Neural cell (in vitro differentiated cells): ENCODE data around the gene COL18A1. TPM values are rescaled to one million over a fixed set of nuclear protein-coding genes. Genes with fewer than 3 reads are reported as not detected.
A peak's percentile ranks its signal among the peaks of the same experiment; 100 is the strongest.

Source experiments
- H2AFZ ChIP-seq: fragments of 200-600, 300-800 bp; sonication (generic), shearing (Covaris generic); 2 replicates; pipeline ENCODE4 v1.6.0; 2014; ENCODE audit warnings: low read depth, mild to moderate bottlenecking, antibody characterized with exemption, low read length, moderate library complexity
- H3F3A ChIP-seq: fragments of 200-600 bp; shearing (Covaris generic); 2 replicates; pipeline ENCODE4 v1.6.1; 2016; ENCODE audit warnings: mild to moderate bottlenecking, moderate library complexity, mixed read lengths, antibody characterized with exemption, low read length; ENCODE audit not compliant: insufficient read depth, poor library complexity, severe bottlenecking
- H3K27ac ChIP-seq: fragments of 200-600, 300-800 bp; sonication (generic), shearing (Covaris generic); 2 replicates; pipeline ENCODE4 v1.5.1; 2014; ENCODE audit warnings: mild to moderate bottlenecking, low read length, moderate library complexity
- H3K27me3 ChIP-seq: fragments of 300-800, 200-600 bp; sonication (generic), shearing (Covaris generic); 2 replicates; pipeline ENCODE4 v1.6.0; 2014; ENCODE audit warnings: mild to moderate bottlenecking, low read depth, low read length, moderate library complexity; ENCODE audit not compliant: insufficient read depth
- H3K36me3 ChIP-seq: fragments of 300-800, 200-600 bp; sonication (generic), shearing (Covaris generic); 2 replicates; pipeline ENCODE4 v1.5.1; 2014; ENCODE audit warnings: mild to moderate bottlenecking, antibody characterized with exemption, low read length, moderate library complexity; ENCODE audit not compliant: insufficient read depth
- H3K4me2 ChIP-seq: fragments of 300-800, 200-600 bp; sonication (generic), shearing (Covaris generic); 2 replicates; pipeline ENCODE4 v1.6.0; 2014; ENCODE audit warnings: mild to moderate bottlenecking, low read length
- H3K4me3 ChIP-seq: fragments of 300-800, 200-600 bp; sonication (generic), shearing (Covaris generic); 2 replicates; pipeline ENCODE4 v1.5.1; 2014; ENCODE audit warnings: mild to moderate bottlenecking, low read length, moderate library complexity
- H3K79me2 ChIP-seq: fragments of 200-600 bp; shearing (Covaris generic); replicated peaks from 2 replicates; pipeline ENCODE4 v1.6.0; 2014; ENCODE audit warnings: mild to moderate bottlenecking, low read length, moderate library complexity; ENCODE audit not compliant: insufficient read depth
- H3K9ac ChIP-seq: fragments of 300-800, 200-600 bp; sonication (generic), shearing (Covaris generic); 2 replicates; pipeline ENCODE4 v1.6.1; 2016; ENCODE audit warnings: mild to moderate bottlenecking, low read length, mixed read lengths
- H3K9me2 ChIP-seq: fragments of 200-600 bp; shearing (Covaris generic); 2 replicates; pipeline ENCODE4 v1.6.1; 2016; ENCODE audit warnings: mild to moderate bottlenecking, low read length, mixed read lengths; ENCODE audit not compliant: insufficient read depth
- H3K9me3 ChIP-seq: fragments of 200-600, 300-800 bp; sonication (generic), shearing (Covaris generic); 2 replicates; pipeline ENCODE4 v1.6.1; 2016; ENCODE audit warnings: mild to moderate bottlenecking, mixed run types, low read length, moderate library complexity, mixed read lengths
- H4K20me1 ChIP-seq: fragments of 200-600 bp; shearing (Covaris generic); 2 replicates; pipeline ENCODE4 v1.6.1; 2016; ENCODE audit warnings: mild to moderate bottlenecking, mixed run types; ENCODE audit not compliant: insufficient read depth
- EP300 ChIP-seq: fragments of 450-650 bp; conservative IDR thresholded peaks from 2 replicates; pipeline ENCODE4 v1.6.1; 2014; ENCODE audit warnings: antibody characterized with exemption, mild to moderate bottlenecking, moderate library complexity; ENCODE audit not compliant: poor library complexity, severe bottlenecking
- EZH2 ChIP-seq: fragments of 200-600, 300-800 bp; shearing (Covaris generic), sonication (generic); IDR thresholded peaks from 2 replicates; pipeline ENCODE4 v1.6.1; 2014; ENCODE audit warnings: antibody characterized with exemption, low read length, borderline replicate concordance, mild to moderate bottlenecking; ENCODE audit not compliant: insufficient read depth, poor library complexity, severe bottlenecking
- MXI1 ChIP-seq: fragments of 450-650 bp; conservative IDR thresholded peaks from 2 replicates; pipeline ENCODE4 v1.6.1; 2014; ENCODE audit warnings: antibody characterized with exemption, mild to moderate bottlenecking; ENCODE audit not compliant: poor library complexity, severe bottlenecking
- POLR2AphosphoS5 ChIP-seq: IDR thresholded peaks from 2 replicates; pipeline ENCODE4 v1.6.1; 2012
- RAD21 ChIP-seq: fragments of 450-650 bp; conservative IDR thresholded peaks from 2 replicates; pipeline ENCODE4 v1.6.1; 2014; ENCODE audit warnings: antibody characterized with exemption, mild to moderate bottlenecking, moderate library complexity
- SMC3 ChIP-seq: fragments of 450-650 bp; conservative IDR thresholded peaks from 2 replicates; pipeline ENCODE4 v1.6.1; 2014; ENCODE audit warnings: antibody characterized with exemption, mild to moderate bottlenecking, moderate library complexity; ENCODE audit not compliant: poor library complexity
- TAF1 ChIP-seq: IDR thresholded peaks from 2 replicates; pipeline ENCODE4 v1.6.1; 2012; ENCODE audit warnings: low read depth
- polyA plus RNA-seq: library from polyadenylated mRNA; depleted of rRNA; stranded (reverse); fragments of >200 nt; gene quantifications from 2 replicates; pipeline ENCODE4 v1.2.3, GENCODE V29; 2014
- TF ChIP-seq, protein P1 (sequence below): IDR thresholded peaks from 2 replicates; pipeline ENCODE4 v1.6.1; 2012; ENCODE audit warnings: borderline replicate concordance
- TF ChIP-seq, protein P2 (sequence below): fragments of 450-650 bp; IDR thresholded peaks from 2 replicates; pipeline ENCODE4 v1.5.1; 2014; ENCODE audit warnings: antibody characterized with exemption, mild to moderate bottlenecking, moderate library complexity; ENCODE audit not compliant: poor library complexity, severe bottlenecking

Gene COL18A1
- polyA plus RNA-seq, 1 donor from 2014 or later, result 2.5 TPM

DNA sequence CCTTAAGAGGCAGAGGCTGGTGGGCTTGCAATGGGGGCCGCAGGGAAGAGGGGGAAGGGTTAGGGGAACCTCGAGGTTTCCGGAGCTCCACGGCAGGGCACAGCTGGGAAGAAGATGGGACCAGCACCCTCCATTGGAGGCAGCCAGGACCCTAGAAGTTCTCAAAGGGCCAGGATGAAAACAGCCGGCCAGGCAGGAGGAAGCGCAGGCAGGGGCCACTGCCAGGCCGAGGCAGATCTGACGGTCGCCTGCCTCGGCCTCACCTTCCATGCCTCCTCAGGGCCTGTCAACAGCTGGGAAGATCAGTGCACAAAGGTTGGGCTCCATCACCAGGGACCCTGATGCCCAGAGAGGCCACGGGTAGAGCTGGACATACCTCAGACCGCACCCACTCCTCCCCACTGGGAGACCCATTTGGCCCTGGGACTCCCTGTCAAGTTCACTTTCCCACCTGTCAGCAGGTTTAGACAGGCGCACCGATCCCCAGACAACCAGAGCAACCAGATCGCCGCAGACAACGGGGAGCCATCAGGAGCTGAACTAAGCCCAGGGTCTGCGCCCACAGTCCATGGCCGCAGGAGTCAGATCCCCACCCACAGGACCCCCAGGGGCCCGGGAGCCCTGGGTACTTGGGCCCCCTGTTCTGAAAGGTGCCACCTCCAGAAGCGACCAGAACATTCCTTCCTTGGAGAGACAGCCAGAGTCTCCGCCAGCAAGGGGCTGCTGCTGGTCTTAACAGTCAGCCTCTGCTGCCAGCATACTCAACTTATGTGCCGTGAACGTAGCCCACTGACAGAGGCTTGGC, 135.0 kb downstream of the COL18A1 start:
- Histone ChIP-seq H3K27ac (no peak overlapping the region), H3K9me3 (no peaks in the 10 kb centered on the region), H3F3A (no peaks in the 10 kb centered on the region), H3K79me2 (no peaks in the 10 kb centered on the region), H3K9me2 (no peaks in the 10 kb centered on the region), H2AFZ (no peak overlapping the region), H3K27me3 (no peaks in the 10 kb centered on the region), H3K36me3 (no peaks in the 10 kb centered on the region), H4K20me1 (no peaks in the 10 kb centered on the region), H3K4me3 (no peak overlapping the region), H3K4me2 (no peak overlapping the region), H3K9ac (no peak overlapping the region)
- TF ChIP-seq EP300 (no peak), TAF1 (no peak), RAD21 (no peak), MXI1 (no peak), EZH2 (no peak), POLR2AphosphoS5 (no peak), SMC3 (no peak)
- TF ChIP-seq, protein P1, sequence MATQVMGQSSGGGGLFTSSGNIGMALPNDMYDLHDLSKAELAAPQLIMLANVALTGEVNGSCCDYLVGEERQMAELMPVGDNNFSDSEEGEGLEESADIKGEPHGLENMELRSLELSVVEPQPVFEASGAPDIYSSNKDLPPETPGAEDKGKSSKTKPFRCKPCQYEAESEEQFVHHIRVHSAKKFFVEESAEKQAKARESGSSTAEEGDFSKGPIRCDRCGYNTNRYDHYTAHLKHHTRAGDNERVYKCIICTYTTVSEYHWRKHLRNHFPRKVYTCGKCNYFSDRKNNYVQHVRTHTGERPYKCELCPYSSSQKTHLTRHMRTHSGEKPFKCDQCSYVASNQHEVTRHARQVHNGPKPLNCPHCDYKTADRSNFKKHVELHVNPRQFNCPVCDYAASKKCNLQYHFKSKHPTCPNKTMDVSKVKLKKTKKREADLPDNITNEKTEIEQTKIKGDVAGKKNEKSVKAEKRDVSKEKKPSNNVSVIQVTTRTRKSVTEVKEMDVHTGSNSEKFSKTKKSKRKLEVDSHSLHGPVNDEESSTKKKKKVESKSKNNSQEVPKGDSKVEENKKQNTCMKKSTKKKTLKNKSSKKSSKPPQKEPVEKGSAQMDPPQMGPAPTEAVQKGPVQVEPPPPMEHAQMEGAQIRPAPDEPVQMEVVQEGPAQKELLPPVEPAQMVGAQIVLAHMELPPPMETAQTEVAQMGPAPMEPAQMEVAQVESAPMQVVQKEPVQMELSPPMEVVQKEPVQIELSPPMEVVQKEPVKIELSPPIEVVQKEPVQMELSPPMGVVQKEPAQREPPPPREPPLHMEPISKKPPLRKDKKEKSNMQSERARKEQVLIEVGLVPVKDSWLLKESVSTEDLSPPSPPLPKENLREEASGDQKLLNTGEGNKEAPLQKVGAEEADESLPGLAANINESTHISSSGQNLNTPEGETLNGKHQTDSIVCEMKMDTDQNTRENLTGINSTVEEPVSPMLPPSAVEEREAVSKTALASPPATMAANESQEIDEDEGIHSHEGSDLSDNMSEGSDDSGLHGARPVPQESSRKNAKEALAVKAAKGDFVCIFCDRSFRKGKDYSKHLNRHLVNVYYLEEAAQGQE, result no peak
- TF ChIP-seq, protein P2, sequence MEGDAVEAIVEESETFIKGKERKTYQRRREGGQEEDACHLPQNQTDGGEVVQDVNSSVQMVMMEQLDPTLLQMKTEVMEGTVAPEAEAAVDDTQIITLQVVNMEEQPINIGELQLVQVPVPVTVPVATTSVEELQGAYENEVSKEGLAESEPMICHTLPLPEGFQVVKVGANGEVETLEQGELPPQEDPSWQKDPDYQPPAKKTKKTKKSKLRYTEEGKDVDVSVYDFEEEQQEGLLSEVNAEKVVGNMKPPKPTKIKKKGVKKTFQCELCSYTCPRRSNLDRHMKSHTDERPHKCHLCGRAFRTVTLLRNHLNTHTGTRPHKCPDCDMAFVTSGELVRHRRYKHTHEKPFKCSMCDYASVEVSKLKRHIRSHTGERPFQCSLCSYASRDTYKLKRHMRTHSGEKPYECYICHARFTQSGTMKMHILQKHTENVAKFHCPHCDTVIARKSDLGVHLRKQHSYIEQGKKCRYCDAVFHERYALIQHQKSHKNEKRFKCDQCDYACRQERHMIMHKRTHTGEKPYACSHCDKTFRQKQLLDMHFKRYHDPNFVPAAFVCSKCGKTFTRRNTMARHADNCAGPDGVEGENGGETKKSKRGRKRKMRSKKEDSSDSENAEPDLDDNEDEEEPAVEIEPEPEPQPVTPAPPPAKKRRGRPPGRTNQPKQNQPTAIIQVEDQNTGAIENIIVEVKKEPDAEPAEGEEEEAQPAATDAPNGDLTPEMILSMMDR, result no peak

DNA sequence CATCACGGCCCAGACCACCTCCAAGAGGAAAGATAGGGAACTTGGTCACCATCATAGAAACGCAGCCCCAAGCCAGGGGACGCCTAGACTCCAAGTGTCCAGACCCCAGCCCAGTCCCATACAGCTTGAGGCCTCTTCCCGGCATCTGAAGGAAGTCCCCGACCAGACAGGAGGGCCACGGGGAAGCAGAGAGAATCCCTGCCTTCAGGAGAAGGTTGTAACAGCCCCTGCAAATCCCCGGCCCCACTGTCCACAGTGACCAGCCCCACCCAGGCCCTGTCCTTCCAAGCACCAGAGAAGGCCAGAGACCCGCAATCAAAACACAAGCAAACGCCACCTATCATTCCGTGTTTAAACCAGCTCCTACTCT, 135.6 kb downstream of the COL18A1 start:
- H3K27ac ChIP-seq, result no peak overlapping the region
- no peak overlapping the region for H2AFZ ChIP-seq
- H4K20me1 ChIP-seq, result no peaks in the 10 kb centered on the region
- H3K4me3 ChIP-seq, result peak overlapping the region; percentile 84
- TF ChIP-seq EZH2 (no peak), RAD21 (no peak), MXI1 (no peak), POLR2AphosphoS5 (no peak), TAF1 (no peak), EP300 (no peak), SMC3 (no peak)
- TF ChIP-seq, protein P1, result no peak
- TF ChIP-seq, protein P2, result no peak
- no peaks in the 10 kb centered on the region for H3F3A ChIP-seq
- no peaks in the 10 kb centered on the region for H3K36me3 ChIP-seq
- H3K27me3 ChIP-seq, result no peaks in the 10 kb centered on the region
- no peaks in the 10 kb centered on the region for H3K9me3 ChIP-seq
- H3K79me2 ChIP-seq, result no peaks in the 10 kb centered on the region
- H3K9me2 ChIP-seq, result no peaks in the 10 kb centered on the region
- H3K9ac ChIP-seq, result no peak overlapping the region
- no peak overlapping the region for H3K4me2 ChIP-seq
